NCI-H2081 treated with DMSO at 0.1 percent for 48 hours (cell line): ENCODE data around the gene UBE2E1.
"Not testable (repeated sequence)": the region's sequence is repeated elsewhere in the genome, so short reads cannot be mapped to it uniquely, and the experiment has no call there.

Experiments used
- DNase-seq: peaks from one replicate; lab custom pipeline; 2025; lab: John Stamatoyannopoulos, UW

UBE2E1 gene

GRCh38 chr3:23882487-23882918 is 76.7 kb downstream of the UBE2E1 start:
- no peak for DNase-seq

GRCh38 chr3:23884481-23884880 is 78.7 kb downstream of the UBE2E1 start:
- DNase-seq: no peak

- DNase-seq: no peak
Measured at GRCh38 chr3:23885210-23885609, 79.5 kb downstream of the UBE2E1 start.

GRCh38 chr3:23886311-23886710 is 80.6 kb downstream of the UBE2E1 start:
- no peak for DNase-seq

- no peak for DNase-seq
Measured at GRCh38 chr3:23888617-23889228, 83.0 kb downstream of the UBE2E1 start.

GRCh38 chr3:23889386-23889785 is 83.6 kb downstream of the UBE2E1 start:
- DNase-seq: no peak

DNA sequence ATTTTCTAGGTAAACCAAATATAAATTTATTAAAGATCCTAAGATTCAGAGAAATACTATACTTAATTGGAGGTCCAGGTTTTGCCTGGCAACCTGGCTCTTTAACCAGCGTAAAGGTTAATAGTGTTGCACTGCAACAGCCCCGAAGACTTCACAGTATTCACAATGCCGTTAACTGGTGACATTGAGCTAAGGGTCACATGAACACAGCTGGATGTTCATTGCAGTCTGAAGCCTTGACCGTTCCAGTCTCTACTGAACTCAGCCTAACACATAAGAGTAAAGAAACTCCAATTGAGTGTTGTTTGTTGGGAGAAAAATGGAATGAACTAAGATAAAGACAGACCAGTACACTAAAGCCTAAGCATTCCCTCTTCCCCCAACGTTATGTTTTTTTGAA is 84.2 kb downstream of the UBE2E1 start:
- no peak for DNase-seq

DNA sequence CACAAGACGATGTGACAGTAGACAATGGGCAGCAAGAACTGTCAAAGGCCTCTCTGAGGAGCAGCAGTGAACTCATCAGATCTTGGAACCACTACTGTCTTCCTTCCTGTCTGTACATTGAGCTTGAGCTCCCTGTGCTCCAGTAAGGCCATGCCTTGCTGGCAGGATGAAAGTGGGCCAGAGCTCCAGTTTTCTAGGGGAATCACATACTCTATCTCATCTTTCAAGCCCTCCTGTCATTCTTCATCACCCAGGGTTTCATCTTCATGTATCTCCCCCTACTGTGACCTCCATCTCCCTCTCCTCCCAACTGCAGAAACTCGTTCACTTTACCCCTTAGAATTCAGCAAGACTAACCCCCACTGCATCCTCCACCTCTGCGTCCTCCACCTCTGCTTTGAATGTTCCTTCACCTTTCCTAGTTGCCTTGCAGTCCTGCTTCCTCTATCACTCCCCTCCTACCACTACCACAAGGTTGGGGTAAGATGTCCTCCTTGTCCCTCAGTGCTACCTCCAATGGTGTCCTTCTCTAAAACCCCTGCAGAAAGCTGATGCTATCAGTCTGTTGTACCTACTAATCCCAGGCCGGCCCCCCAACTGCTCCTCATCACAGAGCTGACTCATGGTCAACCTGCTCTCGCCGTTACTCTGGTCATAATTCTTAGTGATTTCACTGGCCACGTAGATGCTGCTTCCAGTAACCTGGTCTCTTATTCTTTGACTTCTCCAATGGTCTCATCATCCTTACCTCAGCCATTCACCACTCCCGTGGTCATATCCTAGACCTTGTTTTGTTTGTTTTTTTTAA is 88.7 kb downstream of the UBE2E1 start:
- DNase-seq: no peak

DNA sequence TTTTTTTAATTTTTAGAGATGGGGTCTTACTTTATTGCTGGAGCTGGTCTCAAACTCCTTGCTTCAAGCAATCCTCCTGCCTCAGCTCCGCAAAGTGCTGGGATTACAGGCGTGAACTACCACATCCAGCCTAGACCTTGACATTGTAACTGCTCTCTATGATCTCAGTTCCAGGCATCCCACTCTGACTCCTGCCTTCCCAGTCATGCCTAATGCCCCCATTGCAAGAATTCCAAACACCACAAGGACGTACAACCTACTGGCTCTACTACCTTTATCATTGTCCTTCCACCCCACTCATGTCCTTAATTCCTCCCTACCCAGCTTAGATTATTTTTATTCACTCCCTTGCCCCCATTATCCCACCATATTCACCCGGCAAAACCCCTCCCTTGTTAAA is 89.4 kb downstream of the UBE2E1 start:
- no peak for DNase-seq

- DNase-seq: no peak
Measured at GRCh38 chr3:23900744-23901143, 95.0 kb downstream of the UBE2E1 start.

GRCh38 chr3:23904545-23904944 is 98.8 kb downstream of the UBE2E1 start:
- DNase-seq: no peak

DNA sequence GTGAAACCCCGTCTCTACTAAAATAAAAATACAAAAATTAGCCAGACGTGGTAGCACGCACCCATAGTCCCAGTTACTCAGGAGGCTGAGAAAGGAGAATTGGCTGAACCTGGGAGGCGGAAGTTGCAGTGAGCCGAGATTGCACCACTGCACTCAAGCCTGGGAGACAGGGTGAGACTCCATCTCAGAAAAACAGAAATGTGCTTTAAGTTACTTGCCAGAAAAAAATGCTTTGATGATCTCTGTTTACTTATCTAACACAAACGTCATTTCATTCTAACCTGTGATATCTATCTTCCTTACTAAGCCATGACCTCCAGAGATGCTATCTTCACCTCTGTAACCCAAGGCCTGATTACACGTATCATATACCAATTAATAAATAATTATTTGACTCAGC is 103.6 kb downstream of the UBE2E1 start:
- no peak for DNase-seq

DNA sequence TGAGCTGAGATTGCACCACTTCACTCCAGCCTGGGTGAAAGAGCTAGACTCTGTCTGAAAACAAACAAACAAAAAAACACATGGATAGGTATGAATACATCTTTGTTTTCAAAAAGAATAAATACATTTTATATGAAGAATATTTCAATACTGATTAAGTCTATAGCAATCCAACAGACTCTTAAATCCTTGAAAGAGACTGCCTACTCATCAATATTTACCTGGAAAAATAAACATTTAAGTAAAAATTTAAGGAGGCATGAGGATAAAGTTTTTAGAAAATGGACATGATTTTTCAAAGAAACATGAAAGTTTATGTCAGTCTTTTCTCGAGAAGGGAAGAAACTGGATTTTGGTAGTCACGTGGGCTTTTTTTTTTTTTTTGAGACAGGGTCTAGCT is 105.6 kb downstream of the UBE2E1 start:
- DNase-seq: no peak

DNA sequence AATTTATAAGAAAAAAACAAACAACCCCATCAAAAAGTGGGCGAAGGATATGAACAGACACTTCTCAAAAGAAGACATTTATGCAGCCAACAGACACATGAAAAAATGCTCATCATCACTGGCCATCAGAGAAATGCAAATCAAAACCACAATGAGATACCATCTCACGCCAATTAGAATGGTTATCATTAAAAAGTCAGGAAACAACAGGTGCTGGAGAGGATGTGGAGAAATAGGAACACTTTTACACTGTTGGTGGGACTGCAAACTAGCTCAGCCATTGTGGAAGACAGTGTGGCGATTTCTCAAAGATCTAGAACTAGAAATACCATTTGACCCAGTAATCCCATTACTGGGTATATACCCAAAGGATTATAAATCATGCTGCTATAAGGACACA is 106.6 kb downstream of the UBE2E1 start:
- DNase-seq: not testable (repeated sequence)

DNA sequence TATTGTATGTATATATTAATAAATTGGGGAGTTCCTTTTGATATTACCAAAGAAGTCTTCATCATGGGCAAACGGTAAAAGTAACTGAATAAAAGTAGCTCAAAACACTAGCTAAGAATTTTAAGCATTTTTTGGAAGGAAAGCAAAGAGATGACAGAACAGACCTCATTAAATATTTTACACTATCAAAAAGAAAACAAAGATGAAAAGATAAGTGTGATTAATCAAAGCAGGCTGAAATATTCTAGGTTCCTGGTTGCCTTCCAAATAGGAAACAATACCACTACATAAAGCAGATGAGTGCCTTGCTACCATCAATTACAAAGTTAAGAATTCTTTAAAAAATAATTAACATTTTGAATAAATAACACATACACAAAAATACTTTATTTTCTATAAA is 107.4 kb downstream of the UBE2E1 start:
- no peak for DNase-seq

DNA sequence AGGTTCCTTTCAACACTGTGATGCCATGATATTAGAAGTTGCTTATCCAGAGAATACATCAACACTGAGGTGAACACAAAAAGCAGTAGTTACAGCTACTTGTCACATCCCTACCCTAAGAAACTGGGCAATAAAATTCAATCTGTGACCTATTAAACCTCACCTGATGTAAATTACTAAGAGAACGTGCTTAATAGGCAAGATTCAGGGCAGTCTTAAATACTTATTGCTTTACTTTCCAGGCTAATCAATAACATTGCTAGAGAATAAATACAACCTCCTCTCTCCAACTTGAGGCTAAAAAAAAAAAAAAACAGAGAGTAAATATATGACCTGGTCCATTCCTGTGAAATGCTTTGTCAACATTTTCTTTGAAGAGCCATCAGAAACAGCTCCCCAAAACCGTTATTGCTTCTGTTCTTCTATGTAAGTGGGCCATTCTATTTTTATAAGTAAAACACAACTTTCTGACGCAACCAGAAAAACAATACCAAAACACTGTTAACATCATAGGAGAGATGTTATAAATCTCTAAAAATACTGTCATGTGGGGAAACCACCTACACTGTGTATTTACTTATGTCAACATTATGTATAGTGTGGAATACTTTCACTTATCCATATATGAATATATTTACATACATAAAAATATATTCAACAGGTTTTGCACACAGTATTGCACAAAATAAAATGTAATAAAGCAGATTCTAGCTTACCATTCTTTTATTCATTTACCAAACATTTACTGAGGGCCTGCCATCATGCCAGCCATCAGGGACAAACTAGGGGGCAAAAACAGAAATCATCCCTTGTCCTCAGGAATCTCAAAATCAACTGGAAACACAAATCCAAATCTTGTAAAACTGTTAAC is 108.4 kb downstream of the UBE2E1 start:
- no peak for DNase-seq

DNA sequence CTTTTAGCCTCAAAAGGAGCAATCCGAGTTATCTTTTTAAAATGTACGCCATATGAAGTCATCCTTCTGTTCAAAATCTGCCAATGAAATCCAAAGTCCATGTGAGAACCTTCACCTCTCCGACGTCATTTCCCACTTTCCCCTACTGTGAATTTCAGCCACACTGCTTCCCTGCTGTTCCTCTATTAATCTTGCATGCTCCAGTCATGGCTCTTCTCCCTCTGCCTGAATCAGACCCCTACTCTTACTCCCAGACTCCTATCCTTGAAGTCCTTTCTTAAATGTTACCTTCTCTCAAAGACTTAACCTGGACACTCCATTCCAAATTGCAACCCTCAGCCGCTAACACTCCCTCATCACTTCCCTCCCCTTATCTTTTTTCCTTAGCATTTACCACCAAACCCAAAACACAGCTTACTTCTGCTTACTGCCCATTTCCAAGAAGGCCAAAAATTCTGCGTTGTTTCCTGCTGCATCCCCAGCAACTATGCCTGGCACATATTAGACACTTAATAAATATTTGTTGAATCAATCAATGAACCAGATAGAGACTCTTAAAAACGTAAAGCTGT is 109.9 kb downstream of the UBE2E1 start:
- no peak for DNase-seq

GRCh38 chr3:23916152-23916885 is 110.6 kb downstream of the UBE2E1 start:
- no peak for DNase-seq

DNA sequence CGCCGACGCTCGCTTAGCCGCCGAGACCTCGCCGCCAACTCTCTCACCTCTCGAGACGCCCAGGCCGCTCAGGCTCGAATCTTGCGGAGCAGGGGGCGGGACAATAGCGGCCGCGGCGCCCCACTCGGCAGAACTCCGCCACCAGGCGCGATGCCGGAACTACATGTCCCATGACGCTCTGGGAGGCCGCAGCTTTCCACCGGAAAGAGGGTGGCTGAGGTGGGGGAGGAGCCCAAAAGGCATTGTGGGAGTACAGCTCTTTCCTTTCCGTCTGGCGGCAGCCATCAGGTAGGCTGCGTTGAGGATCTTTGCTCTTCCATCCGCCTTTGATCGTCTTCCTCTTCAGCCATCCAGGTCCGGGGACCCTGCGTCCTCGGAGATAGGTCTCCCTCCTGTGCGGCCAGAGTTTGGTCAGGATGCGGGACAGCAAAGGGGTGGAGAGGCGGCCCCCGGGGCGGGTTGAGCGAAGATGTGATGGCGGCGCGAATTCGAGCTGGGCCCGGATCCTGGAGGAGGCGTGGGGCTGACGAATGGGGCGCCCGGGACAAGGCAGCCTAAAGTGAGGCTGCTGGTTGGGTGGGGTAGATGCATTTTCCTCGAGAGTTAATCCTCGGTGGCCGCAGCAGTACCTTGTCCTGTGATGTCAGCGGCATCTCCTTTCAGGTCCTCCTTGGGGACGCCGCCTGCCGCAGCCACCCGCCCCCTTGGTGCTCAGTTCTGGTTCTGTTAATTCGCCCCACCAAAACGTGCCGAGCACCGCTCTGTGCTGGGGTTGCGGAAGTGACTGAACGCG is 111.3 kb downstream of the UBE2E1 start, which contains the start of the genes NKIRAS1 and RPL15:
TSS of gene NKIRAS1 (minus strand) at position 105 of the 793 bp plus-strand sequence. CDS start 6,086 bp downstream, outside the sequence.
TSS of gene RPL15 (plus strand) at position 247 of the 793 bp plus-strand sequence. CDS start 728 bp downstream, outside the sequence.
- peak; percentile 78 for DNase-seq

DNA sequence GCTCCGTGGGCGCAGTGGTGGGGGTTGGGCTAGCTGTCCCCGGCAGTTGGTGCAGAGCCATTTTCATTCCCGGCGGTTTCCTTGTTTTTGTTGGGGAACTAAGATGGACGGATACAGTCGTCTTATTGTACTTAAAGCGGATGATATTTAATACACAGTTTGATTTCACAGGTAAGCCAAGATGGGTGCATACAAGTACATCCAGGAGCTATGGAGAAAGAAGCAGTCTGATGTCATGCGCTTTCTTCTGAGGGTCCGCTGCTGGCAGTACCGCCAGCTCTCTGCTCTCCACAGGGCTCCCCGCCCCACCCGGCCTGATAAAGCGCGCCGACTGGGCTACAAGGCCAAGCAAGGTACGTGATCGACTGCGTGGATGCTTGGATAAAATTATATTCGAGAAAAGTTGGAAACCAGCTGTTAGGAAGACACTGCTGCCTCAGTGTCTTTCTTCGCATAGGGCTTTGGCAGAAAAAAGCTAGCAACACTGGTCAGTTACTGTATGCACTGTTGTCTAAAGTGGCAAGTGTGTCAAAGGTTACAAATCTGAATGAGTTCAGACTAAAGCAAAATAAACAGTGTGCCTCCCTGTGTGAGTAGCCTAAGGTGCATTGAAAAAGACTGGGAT is 112.0 kb downstream of the UBE2E1 start:
- not testable (repeated sequence) for DNase-seq
